SK-N-SH treated with all-trans-retinoic acid at 6 μM for 48 hours (cell line): ENCODE measurements around the gene ITGA3.

ENCODE experiments used
- ATAC-seq: fragments of 200-7000 bp; cut with Tn5 transposase; 3 replicates; pipeline ENCODE4 v1.9.1; 2020; ENCODE audit warnings: mild to moderate bottlenecking, moderate library complexity
- ARNTL ChIP-seq: fragments of 450-650 bp; formaldehyde crosslinking; IDR thresholded peaks from 2 replicates; pipeline ENCODE4 v1.5.0; 2020; ENCODE audit warnings: low read depth, mild to moderate bottlenecking, moderate library complexity, borderline replicate concordance
- BACH2 ChIP-seq: fragments of 250-450 bp; sonication (Bioruptor Pico); IDR thresholded peaks from 2 replicates; pipeline ENCODE4 v1.9.0; 2021; ENCODE audit warnings: mild to moderate bottlenecking, borderline replicate concordance
- CREB5 ChIP-seq: fragments of 250-450 bp; sonication (Bioruptor Pico); IDR thresholded peaks from 2 replicates; pipeline ENCODE4 v1.5.1; 2020; ENCODE audit warnings: low read depth, mild to moderate bottlenecking, moderate library complexity
- CSDC2 ChIP-seq: fragments of 250-450 bp; sonication (Bioruptor Pico); IDR thresholded peaks from 2 replicates; pipeline ENCODE4 v1.5.0; 2020; ENCODE audit warnings: mild to moderate bottlenecking, moderate library complexity
- ESRRG ChIP-seq: fragments of 250-450 bp; sonication (Bioruptor Pico); IDR thresholded peaks from 2 replicates; pipeline ENCODE4 v1.6.1; 2021; ENCODE audit warnings: mild to moderate bottlenecking
- GLIS3 ChIP-seq: fragments of 250-450 bp; sonication (Bioruptor Pico); IDR thresholded peaks from 2 replicates; pipeline ENCODE4 v1.5.0; 2020; ENCODE audit warnings: mild to moderate bottlenecking, moderate library complexity
- ISL1 ChIP-seq: fragments of 250-450 bp; sonication (Bioruptor Pico); IDR thresholded peaks from 2 replicates; pipeline ENCODE4 v2.1.2; 2022; ENCODE audit warnings: mild to moderate bottlenecking, moderate library complexity
- OSR1 ChIP-seq: fragments of 250-450 bp; sonication (Bioruptor Pico); IDR thresholded peaks from 2 replicates; pipeline ENCODE4 v1.8.0; 2022; ENCODE audit warnings: moderate library complexity, mild to moderate bottlenecking, inconsistent platforms
- PPARA ChIP-seq: fragments of 250-450 bp; sonication (Bioruptor Pico); IDR thresholded peaks from 2 replicates; pipeline ENCODE4 v1.5.0; 2020; ENCODE audit warnings: mild to moderate bottlenecking, borderline replicate concordance
- RARB ChIP-seq: fragments of 250-450 bp; sonication (Bioruptor Pico); IDR thresholded peaks from 2 replicates; pipeline ENCODE4 v1.8.0; 2021; ENCODE audit warnings: mild to moderate bottlenecking, moderate library complexity
- SNAI2 ChIP-seq: fragments of 250-450 bp; sonication (Bioruptor Pico); IDR thresholded peaks from 2 replicates; pipeline ENCODE4 v1.5.0; 2020; ENCODE audit warnings: mild to moderate bottlenecking, moderate library complexity
- TCF4 ChIP-seq: fragments of 250-450 bp; sonication (Bioruptor Pico); IDR thresholded peaks from 2 replicates; pipeline ENCODE4 v1.8.0; 2021; ENCODE audit warnings: mild to moderate bottlenecking, moderate library complexity, borderline replicate concordance
- TOX ChIP-seq: fragments of 250-450 bp; sonication (Bioruptor Pico); IDR thresholded peaks from 2 replicates; pipeline ENCODE4 v1.8.0; 2021; ENCODE audit warnings: mild to moderate bottlenecking, moderate library complexity, borderline replicate concordance
- ZC3H10 ChIP-seq: fragments of 250-450 bp; sonication (Bioruptor Pico); IDR thresholded peaks from 2 replicates; pipeline ENCODE4 v1.5.1; 2021; ENCODE audit warnings: mild to moderate bottlenecking, moderate library complexity
- ZFP3 ChIP-seq: fragments of 250-450 bp; sonication (Bioruptor Pico); IDR thresholded peaks from 2 replicates; pipeline ENCODE4 v1.5.0; 2020; ENCODE audit warnings: mild to moderate bottlenecking, moderate library complexity
- ZFP30 ChIP-seq: fragments of 450-650 bp; formaldehyde crosslinking; IDR thresholded peaks from 2 replicates; pipeline ENCODE4 v1.5.0; 2022; ENCODE audit warnings: mild to moderate bottlenecking, moderate library complexity
- ZNF70 ChIP-seq: fragments of 450-650 bp; formaldehyde crosslinking; IDR thresholded peaks from 2 replicates; pipeline ENCODE4 v1.5.0; 2020; ENCODE audit warnings: mild to moderate bottlenecking, moderate library complexity
- ZNF8 ChIP-seq: fragments of 450-650 bp; formaldehyde crosslinking; IDR thresholded peaks from 2 replicates; pipeline ENCODE4 v1.5.0; 2020; ENCODE audit warnings: mild to moderate bottlenecking, moderate library complexity
- TF ChIP-seq, protein P1 (sequence below): fragments of 250-450 bp; sonication (Bioruptor Pico); IDR thresholded peaks from 2 replicates; pipeline ENCODE4 v1.5.1; 2021; ENCODE audit warnings: mild to moderate bottlenecking, moderate library complexity
- TF ChIP-seq, protein P2 (sequence below): fragments of 250-450 bp; sonication (Bioruptor Pico); IDR thresholded peaks from 2 replicates; pipeline ENCODE4 v1.5.0; 2020; ENCODE audit warnings: mild to moderate bottlenecking, moderate library complexity
- TF ChIP-seq, protein P3 (sequence below): fragments of 250-450 bp; sonication (Bioruptor Pico); IDR thresholded peaks from 2 replicates; pipeline ENCODE4 v1.8.0; 2021; ENCODE audit warnings: low read depth, mild to moderate bottlenecking, moderate library complexity, borderline replicate concordance

Gene ITGA3

DNA sequence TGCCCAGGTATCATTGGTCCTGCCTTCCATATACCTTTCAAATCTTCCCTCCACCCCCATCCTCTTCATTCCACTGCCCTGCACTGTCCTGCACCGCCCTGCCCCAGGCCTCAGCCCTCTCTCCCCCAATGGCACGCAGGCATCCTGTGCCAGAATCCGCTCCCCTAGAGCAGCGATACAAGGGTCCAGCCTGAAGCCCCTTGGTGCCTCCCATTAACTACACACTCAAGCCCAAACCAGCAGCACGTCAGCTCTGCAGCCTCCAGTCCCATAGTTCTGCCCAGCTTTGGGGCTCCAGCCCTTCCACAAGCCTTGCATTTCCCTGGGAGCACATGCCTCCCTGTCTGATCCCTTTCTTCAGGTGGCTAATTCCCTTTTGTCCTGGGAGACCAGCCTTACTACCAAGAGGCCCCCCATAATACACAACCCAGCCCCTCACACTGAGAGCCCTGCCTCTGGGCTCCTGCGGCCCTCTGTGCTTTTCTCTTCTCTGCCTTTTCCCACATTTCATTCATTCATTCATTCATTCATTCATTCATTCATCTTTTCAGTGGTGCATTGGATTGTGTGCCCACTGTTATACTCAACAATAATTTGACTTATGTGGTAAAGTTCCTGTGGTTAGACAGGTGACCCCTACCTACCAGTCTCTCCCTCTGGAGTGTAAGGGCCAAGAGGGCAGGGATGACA, 34.1 kb upstream of the ITGA3 start:
- no peak for ATAC-seq
- TF ChIP-seq ZFP30 (no peak), SNAI2 (no peak), ESRRG (CRISPR knock-in tag) (no peak), ZC3H10 (CRISPR knock-in tag) (no peak), GLIS3 (no peak), ARNTL (no peak), ZFP3 (CRISPR knock-in tag) (no peak), PPARA (CRISPR knock-in tag) (no peak), CREB5 (CRISPR knock-in tag) (no peak), CSDC2 (CRISPR knock-in tag) (no peak), ZNF70 (CRISPR knock-in tag) (no peak), ZNF8 (no peak), OSR1 (CRISPR knock-in tag) (no peak), TCF4 (CRISPR knock-in tag) (no peak), TOX (no peak)
- TF ChIP-seq, protein P1, sequence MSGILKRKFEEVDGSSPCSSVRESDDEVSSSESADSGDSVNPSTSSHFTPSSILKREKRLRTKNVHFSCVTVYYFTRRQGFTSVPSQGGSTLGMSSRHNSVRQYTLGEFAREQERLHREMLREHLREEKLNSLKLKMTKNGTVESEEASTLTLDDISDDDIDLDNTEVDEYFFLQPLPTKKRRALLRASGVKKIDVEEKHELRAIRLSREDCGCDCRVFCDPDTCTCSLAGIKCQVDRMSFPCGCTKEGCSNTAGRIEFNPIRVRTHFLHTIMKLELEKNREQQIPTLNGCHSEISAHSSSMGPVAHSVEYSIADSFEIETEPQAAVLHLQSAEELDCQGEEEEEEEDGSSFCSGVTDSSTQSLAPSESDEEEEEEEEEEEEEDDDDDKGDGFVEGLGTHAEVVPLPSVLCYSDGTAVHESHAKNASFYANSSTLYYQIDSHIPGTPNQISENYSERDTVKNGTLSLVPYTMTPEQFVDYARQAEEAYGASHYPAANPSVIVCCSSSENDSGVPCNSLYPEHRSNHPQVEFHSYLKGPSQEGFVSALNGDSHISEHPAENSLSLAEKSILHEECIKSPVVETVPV (CRISPR knock-in tag), result no peak
- TF ChIP-seq, protein P2, sequence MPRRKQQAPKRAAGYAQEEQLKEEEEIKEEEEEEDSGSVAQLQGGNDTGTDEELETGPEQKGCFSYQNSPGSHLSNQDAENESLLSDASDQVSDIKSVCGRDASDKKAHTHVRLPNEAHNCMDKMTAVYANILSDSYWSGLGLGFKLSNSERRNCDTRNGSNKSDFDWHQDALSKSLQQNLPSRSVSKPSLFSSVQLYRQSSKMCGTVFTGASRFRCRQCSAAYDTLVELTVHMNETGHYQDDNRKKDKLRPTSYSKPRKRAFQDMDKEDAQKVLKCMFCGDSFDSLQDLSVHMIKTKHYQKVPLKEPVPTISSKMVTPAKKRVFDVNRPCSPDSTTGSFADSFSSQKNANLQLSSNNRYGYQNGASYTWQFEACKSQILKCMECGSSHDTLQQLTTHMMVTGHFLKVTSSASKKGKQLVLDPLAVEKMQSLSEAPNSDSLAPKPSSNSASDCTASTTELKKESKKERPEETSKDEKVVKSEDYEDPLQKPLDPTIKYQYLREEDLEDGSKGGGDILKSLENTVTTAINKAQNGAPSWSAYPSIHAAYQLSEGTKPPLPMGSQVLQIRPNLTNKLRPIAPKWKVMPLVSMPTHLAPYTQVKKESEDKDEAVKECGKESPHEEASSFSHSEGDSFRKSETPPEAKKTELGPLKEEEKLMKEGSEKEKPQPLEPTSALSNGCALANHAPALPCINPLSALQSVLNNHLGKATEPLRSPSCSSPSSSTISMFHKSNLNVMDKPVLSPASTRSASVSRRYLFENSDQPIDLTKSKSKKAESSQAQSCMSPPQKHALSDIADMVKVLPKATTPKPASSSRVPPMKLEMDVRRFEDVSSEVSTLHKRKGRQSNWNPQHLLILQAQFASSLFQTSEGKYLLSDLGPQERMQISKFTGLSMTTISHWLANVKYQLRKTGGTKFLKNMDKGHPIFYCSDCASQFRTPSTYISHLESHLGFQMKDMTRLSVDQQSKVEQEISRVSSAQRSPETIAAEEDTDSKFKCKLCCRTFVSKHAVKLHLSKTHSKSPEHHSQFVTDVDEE (CRISPR knock-in tag), result no peak

DNA sequence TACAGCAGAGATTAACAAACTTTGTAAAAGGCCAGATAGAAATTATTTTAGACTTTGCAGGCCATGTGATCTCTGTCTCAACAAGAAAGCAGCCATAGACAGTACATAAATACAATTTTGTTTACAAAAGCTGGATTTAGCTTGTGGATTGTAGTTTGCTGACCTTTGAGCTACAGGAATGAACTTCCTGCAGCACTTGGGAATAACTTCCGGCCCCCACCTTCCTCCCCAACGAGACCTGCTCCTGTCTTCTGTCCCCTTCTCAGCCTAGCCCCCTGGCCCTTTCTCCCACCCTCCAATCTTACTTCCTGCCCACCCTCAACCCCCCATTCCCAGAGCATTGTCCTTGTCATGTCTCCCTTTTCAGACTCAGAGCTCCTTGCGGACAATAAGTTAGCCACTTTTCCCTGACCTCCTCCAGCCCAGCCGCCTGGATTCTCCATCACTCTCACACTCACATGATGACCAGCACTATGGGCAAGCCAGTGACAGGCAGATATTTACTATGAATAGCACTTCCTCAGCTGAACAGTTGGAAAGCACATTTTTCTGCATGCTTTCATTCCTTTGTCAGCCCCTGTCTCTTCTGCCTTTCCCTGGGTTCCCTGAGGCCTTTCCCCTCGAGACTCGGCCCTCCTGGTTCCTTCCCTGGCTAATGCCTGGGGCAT, 33.3 kb upstream of the ITGA3 start:
- no peak for TF ChIP-seq ZNF8
- TF ChIP-seq ARNTL, result no peak
- TF ChIP-seq GLIS3, result no peak
- no peak for TF ChIP-seq ESRRG (CRISPR knock-in tag)
- TF ChIP-seq, protein P1 (CRISPR knock-in tag), result no peak
- TF ChIP-seq ZFP30, result no peak
- TF ChIP-seq BACH2, result no peak
- TF ChIP-seq OSR1 (CRISPR knock-in tag), result no peak
- TF ChIP-seq, protein P3, sequence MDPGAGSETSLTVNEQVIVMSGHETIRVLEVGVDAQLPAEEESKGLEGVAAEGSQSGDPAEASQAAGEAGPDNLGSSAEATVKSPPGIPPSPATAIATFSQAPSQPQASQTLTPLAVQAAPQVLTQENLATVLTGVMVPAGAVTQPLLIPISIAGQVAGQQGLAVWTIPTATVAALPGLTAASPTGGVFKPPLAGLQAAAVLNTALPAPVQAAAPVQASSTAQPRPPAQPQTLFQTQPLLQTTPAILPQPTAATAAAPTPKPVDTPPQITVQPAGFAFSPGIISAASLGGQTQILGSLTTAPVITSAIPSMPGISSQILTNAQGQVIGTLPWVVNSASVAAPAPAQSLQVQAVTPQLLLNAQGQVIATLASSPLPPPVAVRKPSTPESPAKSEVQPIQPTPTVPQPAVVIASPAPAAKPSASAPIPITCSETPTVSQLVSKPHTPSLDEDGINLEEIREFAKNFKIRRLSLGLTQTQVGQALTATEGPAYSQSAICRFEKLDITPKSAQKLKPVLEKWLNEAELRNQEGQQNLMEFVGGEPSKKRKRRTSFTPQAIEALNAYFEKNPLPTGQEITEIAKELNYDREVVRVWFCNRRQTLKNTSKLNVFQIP (CRISPR knock-in tag), result no peak
- TF ChIP-seq, protein P2 (CRISPR knock-in tag), result no peak
- TF ChIP-seq PPARA (CRISPR knock-in tag), result no peak
- no peak for TF ChIP-seq RARB (CRISPR knock-in tag)
- no peak for TF ChIP-seq ISL1
- TF ChIP-seq, all 23 proteins: peak for 0
- ATAC-seq, result no peak
